ENCODE data around the gene LDLRAD4.
"Not testable (repeated sequence)": the region's sequence is repeated elsewhere in the genome, so short reads cannot be mapped to it uniquely, and the experiment has no call there.

The LDLRAD4 gene

GRCh38 chr18:13253786-13254688, 35.5 kb downstream of the LDLRAD4 start:
- no peak for DNase-seq

GRCh38 chr18:13254971-13255927, 36.7 kb downstream of the LDLRAD4 start:
- DNase-seq: no peak

- no peak for DNase-seq
Observed at GRCh38 chr18:13256444-13257305, 38.1 kb downstream of the LDLRAD4 start.

GRCh38 chr18:13257361-13257980, 38.9 kb downstream of the LDLRAD4 start:
- no peak for DNase-seq

GRCh38 chr18:13258921-13259320, 40.4 kb downstream of the LDLRAD4 start:
- DNase-seq: no peak

GRCh38 chr18:13259701-13260100, 41.1 kb downstream of the LDLRAD4 start:
- no peak for DNase-seq

- DNase-seq: no peak
Observed at GRCh38 chr18:13260197-13260934, 41.8 kb downstream of the LDLRAD4 start.

- no peak for DNase-seq
Observed at GRCh38 chr18:13260935-13261640, 42.5 kb downstream of the LDLRAD4 start.

- no peak for DNase-seq
Observed at GRCh38 chr18:13261661-13262357, 43.2 kb downstream of the LDLRAD4 start.

GRCh38 chr18:13262358-13262680, 43.8 kb downstream of the LDLRAD4 start:
- not testable (repeated sequence) for DNase-seq

- DNase-seq: no peak
Observed at GRCh38 chr18:13262839-13263691, 44.5 kb downstream of the LDLRAD4 start.

- DNase-seq: no peak
Observed at GRCh38 chr18:13264091-13265007, 45.8 kb downstream of the LDLRAD4 start.

GRCh38 chr18:13265008-13265910, 46.7 kb downstream of the LDLRAD4 start:
- no peak for DNase-seq

- DNase-seq: no peak
Observed at GRCh38 chr18:13265911-13266217, 47.3 kb downstream of the LDLRAD4 start.

- no peak for DNase-seq
Observed at GRCh38 chr18:13266218-13267100, 47.9 kb downstream of the LDLRAD4 start.

- no peak for DNase-seq
Observed at GRCh38 chr18:13267431-13267873, 48.9 kb downstream of the LDLRAD4 start.

Data from NCI-H1105 (cell line).